K562 (cell line): ENCODE results near the gene CPTP. TPM values are rescaled to one million over a fixed set of nuclear protein-coding genes. Genes with fewer than 3 reads are reported as not detected.

Experiments used
- ARID2 ChIP-seq: fragments of 450-650 bp; IDR thresholded peaks from 2 replicates; pipeline ENCODE4 v1.6.1; 2017; ENCODE audit warnings: antibody characterized with exemption, mild to moderate bottlenecking
- BCOR ChIP-seq: fragments of 450-650 bp; IDR thresholded peaks from 2 replicates; pipeline ENCODE4 v1.6.1; 2016
- CHAMP1 ChIP-seq: fragments of 450-650 bp; IDR thresholded peaks from 2 replicates; pipeline ENCODE4 v1.6.1; 2016; ENCODE audit warnings: mild to moderate bottlenecking
- CLOCK ChIP-seq: fragments of 250-450 bp; sonication (Bioruptor Pico); IDR thresholded peaks from 2 replicates; pipeline ENCODE4 v1.4.0; 2020; ENCODE audit warnings: mild to moderate bottlenecking, moderate library complexity, borderline replicate concordance
- DPF2 ChIP-seq: fragments of 450-650 bp; IDR thresholded peaks from 2 replicates; pipeline ENCODE4 v1.6.1; 2016
- GABPA ChIP-seq: fragments of 200-800 bp; sonication (Bioruptor generic); conservative IDR thresholded peaks from 2 replicates; pipeline ENCODE4 v1.6.1; 2016; ENCODE audit warnings: low read depth, missing genetic modification characterization, missing compliant biosample characterization
- HDAC6 ChIP-seq: IDR thresholded peaks from 2 replicates; pipeline ENCODE4 v1.6.1; 2012; ENCODE audit warnings: low read depth, mild to moderate bottlenecking, control low read depth, inconsistent platforms, low read length, moderate library complexity
- HIVEP1 ChIP-seq: fragments of 250-450 bp; sonication (Bioruptor Pico); IDR thresholded peaks from 2 replicates; pipeline ENCODE4 v1.4.0; 2020; ENCODE audit warnings: mild to moderate bottlenecking
- MEF2D ChIP-seq: conservative IDR thresholded peaks from 2 replicates; pipeline ENCODE4 v1.6.1; 2016; ENCODE audit warnings: low read depth, missing genetic modification characterization, missing compliant biosample characterization
- NONO ChIP-seq, 2 experiments: fragments of 200-400 bp in 1 of 2; fragments of 450-650 bp in 1 of 2; formaldehyde crosslinking in 1 of 2; IDR thresholded peaks; 2 replicates each; pipeline ENCODE4 v1.6.1; 2017; ENCODE audit warnings: low read depth in 2 of 2, mild to moderate bottlenecking in 2 of 2, moderate library complexity in 2 of 2, low read length in 1 of 2
- NR2F6 ChIP-seq: fragments of 450-650 bp; formaldehyde crosslinking; IDR thresholded peaks from 2 replicates; pipeline ENCODE4 v1.4.0; 2020; ENCODE audit warnings: mild to moderate bottlenecking
- POLR2A ChIP-seq: fragments of 450-650 bp; conservative IDR thresholded peaks from 2 replicates; pipeline ENCODE4 v1.6.1; 2016
- PYGO2 ChIP-seq: fragments of 450-650 bp; IDR thresholded peaks from 2 replicates; pipeline ENCODE4 v1.6.1; 2016; ENCODE audit warnings: mild to moderate bottlenecking, missing genetic modification characterization, moderate library complexity, missing compliant biosample characterization
- RAD21 ChIP-seq, 2 experiments: fragments of 250-450 bp in 1 of 2; fragments of 450-650 bp in 1 of 2; sonication (Bioruptor Pico) in 1 of 2; formaldehyde crosslinking in 1 of 2; IDR thresholded peaks in 1 of 2; conservative IDR thresholded peaks in 1 of 2; 2 replicates each; pipeline versions ENCODE4 v1.4.0 to v1.8.0; 2020 to 2022; ENCODE audit warnings: mild to moderate bottlenecking in 2 of 2, moderate library complexity in 1 of 2
- SAFB ChIP-seq: fragments of 200-400 bp; formaldehyde crosslinking; IDR thresholded peaks from 2 replicates; pipeline ENCODE4 v1.6.1; 2017; ENCODE audit warnings: low read depth, low read length, borderline replicate concordance
- TCF15 ChIP-seq: fragments of 250-450 bp; sonication (Bioruptor Pico); IDR thresholded peaks from 2 replicates; pipeline ENCODE4 v1.8.0; 2022; ENCODE audit warnings: moderate library complexity, mild to moderate bottlenecking, inconsistent platforms
- TCF3 ChIP-seq: sonication (generic); formaldehyde crosslinking; IDR thresholded peaks from 2 replicates; pipeline ENCODE4 v1.4.0; 2020; ENCODE audit warnings: mild to moderate bottlenecking, missing genetic modification reagents
- THRAP3 ChIP-seq: fragments of 450-650 bp; IDR thresholded peaks from 2 replicates; pipeline ENCODE4 v1.6.1; 2016; ENCODE audit warnings: mild to moderate bottlenecking, inconsistent platforms, borderline replicate concordance
- TRIM28 ChIP-seq: fragments of 450-650 bp; IDR thresholded peaks from 2 replicates; pipeline ENCODE4 v1.6.1; 2017
- U2AF2 ChIP-seq: fragments of 200-400 bp; formaldehyde crosslinking; optimal IDR thresholded peaks from 2 replicates; pipeline ENCODE3; 2017; ENCODE audit warnings: low read depth, mild to moderate bottlenecking, low read length
- ZKSCAN8 ChIP-seq: fragments of 200-800 bp; sonication (Bioruptor generic); IDR thresholded peaks from 2 replicates; pipeline ENCODE4 v1.6.1; 2016; ENCODE audit warnings: missing genetic modification characterization, missing compliant biosample characterization
- ZNF282 ChIP-seq: sonication (generic); formaldehyde crosslinking; IDR thresholded peaks from 2 replicates; pipeline ENCODE4 v1.8.1; 2023; ENCODE audit warnings: missing genetic modification reagents
- ZNF324 ChIP-seq: fragments of 250-450 bp; sonication (Bioruptor Pico); IDR thresholded peaks from 2 replicates; pipeline ENCODE4 v1.4.0; 2020; ENCODE audit warnings: mild to moderate bottlenecking
- ZNF76 ChIP-seq: fragments of 250-450 bp; sonication (Bioruptor Pico); IDR thresholded peaks from 2 replicates; pipeline ENCODE4 v1.4.0; 2020; ENCODE audit warnings: mild to moderate bottlenecking, moderate library complexity, borderline replicate concordance
- ZSCAN29 ChIP-seq: fragments of 450-650 bp; IDR thresholded peaks from 2 replicates; pipeline ENCODE4 v1.6.1; 2017
- polyA plus RNA-seq, 8 experiments: library from polyadenylated mRNA; depleted of rRNA in 4 of 8; stranded (reverse) in 5 of 8; unstranded in 3 of 8; fragments of >200 nt; fragmentation: Nextera tagmentation in 2 of 8; fragmentation: Illumina TruSeq in 1 of 8; extraction: Ambion mirVana in 2 of 8; extraction: Trizol in 1 of 8; gene quantifications; 2 replicates each; pipeline versions ENCODE4 v1.2.1 to v1.2.3, GENCODE V29; 2011 to 2014; ENCODE audit warnings: inconsistent platforms in 1 of 8, missing spikeins in 1 of 8
- total RNA-seq, 7 experiments: library from RNA; depleted of rRNA in 6 of 7; stranded (reverse); fragments of >200 nt in 6 of 7; fragmentation: Illumina TruSeq in 2 of 7; extraction: Trizol in 2 of 7; gene quantifications; 2 replicates each; pipeline versions ENCODE4 v1.2.1 to v1.2.3, GENCODE V29; 2011 to 2021; ENCODE audit warnings: low replicate concordance in 1 of 7

The CPTP gene
- total and polyA plus RNA-seq, 9 of the 15 experiments (the other 6 are each of a cell fraction or from before 2014, with no cell fraction given), result 0.11 to 25.8 (median 3.5) TPM

DNA sequence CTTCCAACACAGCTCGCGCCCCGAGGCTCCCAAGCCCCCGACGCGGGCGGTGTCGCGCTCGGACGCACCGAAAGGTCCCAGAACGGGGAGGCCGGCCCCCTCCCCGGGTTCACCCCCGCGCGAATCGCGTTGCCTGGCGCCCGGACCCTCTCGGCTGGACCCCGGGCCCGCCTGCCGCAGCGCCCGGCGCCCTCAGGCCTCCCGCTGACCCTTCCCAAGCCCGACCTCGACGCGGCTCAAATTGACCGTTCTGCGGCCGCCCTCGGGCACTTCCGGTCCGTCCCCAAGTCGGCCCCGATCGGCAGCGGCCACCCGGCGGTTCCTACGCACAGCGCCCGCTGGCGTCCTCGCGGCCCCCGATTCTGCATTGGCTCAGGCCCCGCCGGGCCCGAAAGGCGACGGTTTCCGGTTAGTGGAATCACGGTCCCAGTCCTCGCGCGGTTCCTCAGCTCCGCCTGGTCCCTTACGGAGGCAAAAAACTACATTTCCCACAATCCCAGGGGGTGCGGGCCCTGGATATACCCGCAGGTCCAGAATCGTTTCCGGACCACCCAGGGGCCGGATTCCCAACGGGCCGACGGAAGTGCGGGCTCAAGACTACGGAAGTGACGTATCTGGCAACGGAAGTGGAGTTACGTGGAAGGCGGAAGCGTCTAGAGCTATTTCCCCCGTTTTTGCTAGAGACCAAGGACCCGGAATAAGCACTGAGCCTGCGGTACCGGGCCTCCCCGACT lies 50.5 kb downstream of the CPTP start, which contains the start of gene AURKAIP1 (continued):
- TF ChIP-seq GABPA, result peak; percentile 99
- TF ChIP-seq ZNF324 (CRISPR knock-in tag), result 0 out of 2 replicates have a peak, but pooled peaks have one; percentile 43
- TF ChIP-seq HDAC6, result no peak
- peak; percentile 78; the same call in 1 of the 2 replicates for TF ChIP-seq NR2F6 (CRISPR knock-in tag)
- TF ChIP-seq DPF2, result no peak
- TF ChIP-seq TRIM28, result peak; percentile 91; the same call in 1 of the 2 replicates
- peak; percentile 89 to 95; a peak in 3 of 4 replicates for TF ChIP-seq NONO (IDR thresholded peaks at IDR 0.05; ENCODE audit: low read depth in 2 of 2, low read length in 1 of 2)
- 0 out of 2 replicates have a peak, but pooled peaks have one; percentile 75 for TF ChIP-seq THRAP3
- peak; percentile 42 for TF ChIP-seq MEF2D (tag)
- TF ChIP-seq HIVEP1 (CRISPR knock-in tag), result peak; percentile 61; the same call in 1 of the 2 replicates
- no peak for TF ChIP-seq CLOCK (CRISPR knock-in tag)
- TF ChIP-seq BCOR, result 0 out of 2 replicates have a peak, but pooled peaks have one; percentile 13
- no peak for TF ChIP-seq TCF15 (CRISPR knock-in tag)
- TF ChIP-seq ZKSCAN8, result no peak; the same call in 1 of the 2 replicates
- peak; percentile 93 for TF ChIP-seq POLR2A
- TF ChIP-seq ZSCAN29, result peak; percentile 28; the same call in 1 of the 2 replicates
- TF ChIP-seq ARID2, result no peak
- no peak; the same call in 1 of the 2 replicates for TF ChIP-seq PYGO2 (tag)
- TF ChIP-seq RAD21 (CRISPR knock-in tag; conservative IDR thresholded peaks at IDR 0.05 in 1 of 2, IDR thresholded peaks at IDR 0.05 in 1 of 2), result peak in 1 of 2 experiments; percentile 18; a peak in 1 of 4 replicates
- TF ChIP-seq ZNF282 (CRISPR knock-in tag), result 0 out of 2 replicates have a peak, but pooled peaks have one; percentile 20
- TF ChIP-seq TCF3, result peak; percentile 66
- TF ChIP-seq CHAMP1, result no peak
- TF ChIP-seq ZNF76 (CRISPR knock-in tag), result peak; percentile 92; the same call in 1 of the 2 replicates
- no peak for TF ChIP-seq SAFB
- no peak for TF ChIP-seq U2AF2
